HG03469 (cell line): Measurements from ENCODE around the gene PRAF2.

Experiments used
- ATAC-seq: cut with Tn5 transposase; IDR thresholded peaks from one replicate; pipeline ENCODE4 v1.9.1; 2021; ENCODE audit warnings: mild to moderate bottlenecking, moderate library complexity, moderate number of reproducible peaks; ENCODE audit not compliant: unreplicated experiment

Gene PRAF2, protein sequence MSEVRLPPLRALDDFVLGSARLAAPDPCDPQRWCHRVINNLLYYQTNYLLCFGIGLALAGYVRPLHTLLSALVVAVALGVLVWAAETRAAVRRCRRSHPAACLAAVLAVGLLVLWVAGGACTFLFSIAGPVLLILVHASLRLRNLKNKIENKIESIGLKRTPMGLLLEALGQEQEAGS

GRCh38 chrX:49073601-49074575 is at the start of gene PRAF2:
Gene PRAF2 (minus strand): TSS chrX:49074002. CDS start chrX:49073987, 15 bp downstream.
- peak; percentile 56 for ATAC-seq

DNA sequence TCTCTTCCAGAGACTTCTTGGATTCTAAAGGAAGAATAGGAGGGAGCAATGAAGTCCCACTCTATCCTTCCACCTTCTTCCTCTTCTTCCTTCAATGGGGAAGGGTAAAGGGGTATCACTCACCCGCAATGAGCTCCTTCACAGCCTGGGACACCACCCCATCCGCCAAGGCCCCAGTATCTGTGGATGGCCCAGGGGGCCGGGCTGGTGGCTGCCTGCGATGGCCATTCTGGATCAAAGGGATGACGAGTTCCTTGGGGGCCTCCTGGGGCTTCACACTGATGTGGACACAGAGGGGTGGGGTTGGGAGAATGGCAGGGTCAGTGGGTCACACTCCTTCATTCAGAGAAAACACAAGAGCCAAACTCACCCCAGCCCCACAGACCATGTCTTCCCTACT is 48.7 kb upstream of the PRAF2 start:
- ATAC-seq, result no peak

DNA sequence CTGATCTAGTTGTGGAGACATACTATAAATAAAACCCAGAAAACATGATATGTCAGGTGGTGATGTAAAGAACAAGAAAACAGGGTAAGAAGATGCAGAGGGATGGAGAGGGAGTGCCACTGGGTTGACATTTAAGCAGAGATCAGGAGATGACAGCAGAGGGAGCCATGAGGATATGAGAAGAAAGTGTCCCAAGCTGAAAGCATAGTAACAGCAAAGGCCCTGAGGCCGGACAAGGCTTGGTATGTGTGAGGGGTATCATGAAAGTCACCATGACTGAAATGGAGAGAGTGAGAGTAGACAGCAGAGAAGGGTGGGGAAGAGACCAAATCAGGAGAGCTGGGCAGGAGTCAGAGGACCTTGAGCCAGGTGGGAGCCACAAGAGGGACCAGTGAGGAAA is 46.3 kb upstream of the PRAF2 start:
- no peak for ATAC-seq

- ATAC-seq, result no peak
These were observed 43.8 kb upstream of the PRAF2 start for GRCh38 chrX:49117581-49117980.

DNA sequence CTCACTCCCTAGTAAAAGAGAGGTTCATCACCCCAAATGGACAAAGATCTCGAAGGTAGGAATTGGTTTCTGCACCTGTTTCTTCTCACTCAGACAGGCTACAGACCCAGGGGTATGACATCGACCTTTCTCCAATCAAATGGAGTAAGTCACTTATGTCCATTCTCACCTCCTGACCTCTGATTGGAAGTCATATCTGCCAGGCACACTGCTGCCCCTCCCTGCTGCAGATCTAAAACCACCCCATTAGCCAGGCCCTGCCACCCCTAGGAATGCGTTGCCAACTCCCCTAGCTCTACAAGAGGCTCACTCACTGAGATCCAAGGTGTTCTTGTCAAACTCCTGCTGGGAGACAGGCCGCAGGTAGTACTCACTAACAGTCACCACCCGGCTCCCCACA is 42.9 kb upstream of the PRAF2 start:
- ATAC-seq, result no peak

DNA sequence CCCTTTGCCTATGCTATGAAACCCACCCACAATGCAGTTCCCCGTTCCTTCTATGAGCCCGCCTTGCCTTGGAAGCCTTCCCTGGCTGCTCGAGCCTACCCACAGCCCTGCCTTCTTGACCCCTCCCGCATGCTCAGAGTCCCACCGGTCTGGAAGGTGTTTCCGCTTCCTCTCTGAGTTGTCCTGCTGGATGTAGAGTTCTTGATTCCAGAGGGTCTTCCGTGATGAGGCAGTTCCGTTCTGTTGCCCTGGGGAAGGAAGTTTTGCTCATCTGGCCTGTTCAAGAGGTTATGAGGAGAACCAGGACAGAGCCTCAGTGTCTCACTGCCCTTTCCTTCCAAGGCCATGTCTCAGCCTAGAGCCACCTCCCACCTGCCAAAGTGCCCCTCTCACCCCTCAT is 42.3 kb upstream of the PRAF2 start:
- no peak for ATAC-seq

DNA sequence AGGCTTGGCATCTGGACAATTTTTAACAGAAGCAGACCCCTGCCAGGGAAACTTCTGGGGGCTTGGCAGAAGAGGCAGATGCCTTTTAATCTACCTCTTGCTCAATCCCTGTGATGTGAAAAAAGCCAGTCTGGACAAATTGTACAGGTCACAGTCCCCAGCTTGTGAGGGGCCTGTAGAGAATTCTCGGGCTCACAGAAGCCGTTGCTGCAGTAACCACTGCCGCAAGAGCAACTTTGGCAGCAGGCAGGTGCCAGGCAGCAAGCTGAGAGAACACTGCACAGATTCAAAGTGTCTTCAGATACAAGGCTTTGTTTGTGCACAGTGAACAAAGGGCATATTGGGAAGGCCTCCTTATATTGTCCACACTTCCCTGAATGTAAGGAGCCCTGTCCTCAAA is 38.0 kb upstream of the PRAF2 start:
- no peak for ATAC-seq

DNA sequence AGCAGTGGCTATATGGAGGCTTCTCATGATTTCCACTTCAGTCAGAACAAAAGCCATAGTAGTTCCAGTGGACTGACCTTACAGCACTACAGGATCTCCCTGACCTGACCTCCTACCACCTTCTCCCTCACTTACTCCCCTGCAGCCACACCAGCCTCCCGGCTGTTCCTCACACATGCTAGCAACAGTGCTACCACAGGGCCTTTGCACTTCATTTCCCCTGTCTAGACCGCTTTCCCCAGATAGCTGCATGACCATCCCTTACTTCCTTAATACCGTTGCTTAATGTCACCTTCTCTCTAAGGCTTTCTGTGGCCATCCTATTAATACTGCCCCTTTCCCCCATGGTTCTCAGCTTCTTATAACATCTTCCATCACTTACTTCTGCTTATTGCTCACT is 36.6 kb upstream of the PRAF2 start:
- ATAC-seq, result no peak

DNA sequence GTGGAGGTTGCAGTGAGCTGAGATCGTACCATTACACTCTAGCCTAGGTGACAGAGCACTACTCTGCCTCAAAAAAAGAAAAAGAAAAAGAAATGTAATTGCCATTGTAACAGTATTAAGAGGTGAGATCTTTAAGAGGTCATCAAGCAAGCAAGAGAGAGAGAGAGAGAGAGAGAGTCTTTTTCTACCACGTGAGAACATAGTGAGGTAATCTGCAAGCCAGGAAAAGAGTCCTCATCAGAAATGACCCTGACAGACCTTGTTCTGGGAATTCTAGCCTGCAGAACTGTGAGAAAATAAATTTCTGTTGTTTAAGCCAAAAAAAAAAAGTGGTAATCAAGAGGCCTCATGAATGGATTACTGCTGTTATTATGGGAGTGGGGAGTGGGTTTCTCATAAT is 34.8 kb upstream of the PRAF2 start:
- no peak for ATAC-seq

- ATAC-seq, result no peak
These were observed 33.1 kb upstream of the PRAF2 start for GRCh38 chrX:49106930-49107329.

GRCh38 chrX:49106296-49106695 is 32.5 kb upstream of the PRAF2 start:
- ATAC-seq, result no peak

DNA sequence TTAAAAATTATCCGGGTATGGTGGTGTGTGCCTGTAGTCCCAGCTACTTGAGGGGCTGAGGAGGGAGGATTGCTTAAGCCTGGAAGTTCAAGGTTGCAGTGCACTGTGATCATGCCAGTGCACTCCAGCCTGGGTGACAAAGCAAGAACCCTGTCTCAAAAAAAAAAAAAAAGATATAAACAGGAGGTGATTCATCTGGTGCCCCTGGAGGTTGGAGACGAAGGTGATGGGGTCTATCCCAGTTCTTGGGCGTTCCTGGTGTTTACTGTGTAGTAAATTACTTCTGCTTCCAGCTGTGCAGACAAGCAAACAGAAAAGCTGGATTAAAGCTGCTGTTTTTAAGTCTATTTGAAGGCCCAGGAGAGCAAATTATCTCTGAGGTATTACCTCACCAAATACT is 29.8 kb upstream of the PRAF2 start:
- no peak for ATAC-seq

GRCh38 chrX:49102190-49102589 is 28.4 kb upstream of the PRAF2 start:
- no peak for ATAC-seq

- ATAC-seq, result no peak
These were observed 27.8 kb upstream of the PRAF2 start for GRCh38 chrX:49101629-49101984.

GRCh38 chrX:49100704-49101628 is 27.2 kb upstream of the PRAF2 start:
- peak; percentile 92 for ATAC-seq

- ATAC-seq, result no peak
These were observed 22.6 kb upstream of the PRAF2 start for GRCh38 chrX:49096419-49096818.

DNA sequence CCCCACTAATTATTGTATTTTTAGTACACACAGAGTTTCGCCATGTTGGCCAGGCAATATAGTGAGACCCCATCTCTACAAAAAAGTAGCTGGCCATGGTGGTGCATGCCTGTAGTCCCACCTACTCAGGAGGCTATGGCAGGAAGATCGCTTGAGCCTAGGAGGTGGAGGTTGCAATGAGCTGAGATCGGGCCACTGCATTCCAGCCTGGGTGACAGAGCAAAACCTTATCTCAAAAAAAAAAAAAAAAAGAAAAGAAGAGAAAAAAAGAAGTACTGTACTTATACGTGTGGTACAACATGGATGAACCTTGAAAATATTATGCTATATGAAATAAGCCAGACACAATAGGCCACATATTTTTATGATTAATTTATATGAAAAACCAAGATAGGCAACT is 15.8 kb upstream of the PRAF2 start:
- no peak for ATAC-seq

- no peak for ATAC-seq
These were observed 8.6 kb upstream of the PRAF2 start for GRCh38 chrX:49082271-49082871.

DNA sequence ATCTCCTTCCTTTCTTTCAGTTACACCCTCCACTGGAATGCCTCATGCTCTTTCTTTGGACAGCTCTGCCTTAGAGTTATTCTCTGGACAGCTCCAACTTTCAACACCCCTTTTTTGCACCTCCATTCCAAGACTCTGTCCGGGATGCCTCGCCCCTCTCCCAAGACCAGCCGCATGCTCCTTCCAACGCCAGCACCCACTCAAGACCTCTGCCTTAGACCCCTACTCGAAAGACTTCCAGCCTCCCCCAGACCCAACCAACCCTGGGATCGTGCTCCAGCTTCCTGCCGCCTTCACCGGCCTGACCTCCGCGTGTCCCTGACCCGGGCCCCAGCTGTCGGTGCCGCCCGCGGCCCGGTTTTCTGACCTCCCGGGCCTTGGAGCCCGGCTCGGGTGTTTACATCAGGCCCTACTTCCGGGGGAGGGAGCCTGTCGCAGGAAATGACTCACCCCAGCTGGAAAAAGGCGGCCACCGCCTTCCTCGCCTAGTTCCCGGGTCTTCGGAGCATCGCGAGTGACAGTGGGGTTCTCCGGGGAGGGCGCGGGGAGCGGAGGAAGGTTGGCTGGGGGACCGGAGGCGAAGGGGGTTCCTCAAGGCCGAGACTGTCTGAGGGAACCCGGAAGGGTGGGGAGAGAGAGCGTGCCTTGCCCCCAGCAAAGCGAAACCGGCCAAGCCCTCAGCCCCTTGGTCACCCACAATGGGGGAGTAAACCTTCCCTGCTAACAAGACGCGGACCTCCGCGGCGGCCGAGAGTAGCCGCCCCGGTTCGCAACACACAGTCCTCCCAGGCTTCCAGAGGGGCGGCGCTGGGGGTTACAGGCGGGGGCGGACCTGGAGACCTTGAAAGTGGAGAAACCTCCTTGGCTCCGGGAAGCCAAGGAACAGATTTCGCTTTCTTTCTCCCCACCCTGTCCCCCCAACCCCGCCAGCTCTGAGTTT is 6.0 kb upstream of the PRAF2 start, which contains the start of gene WDR45:
TSS of gene WDR45 (minus strand) at position 399 of the 940 bp plus-strand sequence. CDS start 1,792 bp downstream, outside the sequence.
- ATAC-seq, result no peak

DNA sequence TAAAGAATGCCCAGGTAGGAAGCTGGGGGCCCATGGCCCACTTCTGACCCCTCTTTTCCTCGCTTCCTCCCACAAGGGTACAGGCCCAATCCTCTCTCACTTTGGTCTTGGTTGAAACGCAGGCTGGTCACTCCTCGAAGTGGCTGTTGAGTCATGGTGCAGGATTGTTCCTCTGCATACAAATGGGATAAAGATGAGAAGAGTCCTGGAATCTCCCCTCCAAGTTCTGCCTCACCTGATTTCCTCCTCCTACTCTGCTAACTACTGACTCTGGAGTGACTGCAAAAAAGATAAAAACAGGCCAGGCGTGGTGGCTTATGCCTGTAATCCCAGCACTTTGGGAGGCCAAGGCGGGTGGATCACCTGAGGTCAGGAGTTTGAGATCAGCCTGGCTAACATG is 4.1 kb upstream of the PRAF2 start:
- no peak for ATAC-seq
